Vagina (tissue), 2 donors: Measurements from ENCODE around the gene NUP93. TPM values are rescaled to one million over a fixed set of nuclear protein-coding genes. Genes with fewer than 3 reads are reported as not detected.

ENCODE experiments used
- DNase-seq, 2 donors: peaks; one replicate each; pipeline ENCODE4 v3.0.0-alpha.2; 2017; ENCODE audit errors: extremely low spot score in 2 of 2
- H3K27ac ChIP-seq: fragments of 200-600 bp; sonication (generic); one replicate; pipeline ENCODE4 v1.5.1; 2019
- H3K27me3 ChIP-seq: fragments of 200-600 bp; sonication (generic); one replicate; pipeline ENCODE4 v1.5.1; 2019
- H3K36me3 ChIP-seq, 2 donors: fragments of 200-600 bp; sonication (generic); one replicate each; pipeline ENCODE4 v1.5.1; 2017 to 2019
- H3K4me1 ChIP-seq: fragments of 200-600 bp; sonication (generic); one replicate; pipeline ENCODE4 v1.5.1; 2019
- H3K4me3 ChIP-seq, 2 donors: fragments of 200-600 bp; sonication (generic); 1 replicate in 1 of 2; 2 replicates in 1 of 2; pipeline ENCODE4 v1.5.1; 2016 to 2019
- H3K9me3 ChIP-seq: fragments of 200-600 bp; sonication (generic); one replicate; pipeline ENCODE4 v1.5.1; 2019
- CTCF ChIP-seq, 3 experiments: fragments of 450-650 bp in 2 of 3; fragments of 200-600 bp in 1 of 3; sonication (generic) in 1 of 3; IDR thresholded peaks; one replicate each; pipeline ENCODE4 v1.5.1; 2017 to 2019; ENCODE audit warnings: antibody characterized with exemption in 3 of 3, mild to moderate bottlenecking in 2 of 3, moderate library complexity in 2 of 3
- POLR2A ChIP-seq, 2 donors: fragments of 450-650 bp; IDR thresholded peaks; one replicate each; pipeline ENCODE4 v1.6.1; 2017; ENCODE audit warnings: antibody characterized with exemption in 2 of 2, mild to moderate bottlenecking in 2 of 2, moderate library complexity in 2 of 2
- POLR2AphosphoS5 ChIP-seq, 2 donors: sonication (generic); formaldehyde crosslinking; IDR thresholded peaks; one replicate each; pipeline ENCODE4 v1.9.0; 2017; ENCODE audit warnings: antibody characterized with exemption in 2 of 2, mild to moderate bottlenecking in 2 of 2, low read depth in 1 of 2; ENCODE audit not compliant: insufficient read depth in 1 of 2
- intact Hi-C: fragments of 100-400 bp; cut with DNase I; formaldehyde crosslinking; loops from one replicate; pipeline ENCODE4 v1.15.1; 2023
- total RNA-seq: library from RNA; depleted of rRNA; stranded (reverse); fragments of >200 nt; gene quantifications from one replicate; pipeline ENCODE4 v1.2.3, GENCODE V29; 2016

Gene NUP93
- total RNA-seq, 1 donor from 2014 or later: 43.7 TPM

GRCh38 chr16:56765949-56766348 is 36.0 kb downstream of the NUP93 start:
- Histone ChIP-seq H3K9me3 (no peaks in the 10 kb centered on the region), H3K36me3 (no peaks in the 10 kb centered on the region), H3K27ac (no peak overlapping the region), H3K27me3 (no peaks in the 10 kb centered on the region), H3K4me1 (peaks cover 15% of the 10 kb centered on the region), H3K4me3 (no peak overlapping the region)
- TF ChIP-seq POLR2AphosphoS5 (IDR thresholded peaks at IDR 0.05; ENCODE audit: insufficient read depth in 1 of 2, low read depth in 1 of 2) (no peak), POLR2A (IDR thresholded peaks at IDR 0.05) (no peak), CTCF (IDR thresholded peaks at IDR 0.05) (no peak)
- intact Hi-C loops: no loop called here
- no peak for DNase-seq

DNA sequence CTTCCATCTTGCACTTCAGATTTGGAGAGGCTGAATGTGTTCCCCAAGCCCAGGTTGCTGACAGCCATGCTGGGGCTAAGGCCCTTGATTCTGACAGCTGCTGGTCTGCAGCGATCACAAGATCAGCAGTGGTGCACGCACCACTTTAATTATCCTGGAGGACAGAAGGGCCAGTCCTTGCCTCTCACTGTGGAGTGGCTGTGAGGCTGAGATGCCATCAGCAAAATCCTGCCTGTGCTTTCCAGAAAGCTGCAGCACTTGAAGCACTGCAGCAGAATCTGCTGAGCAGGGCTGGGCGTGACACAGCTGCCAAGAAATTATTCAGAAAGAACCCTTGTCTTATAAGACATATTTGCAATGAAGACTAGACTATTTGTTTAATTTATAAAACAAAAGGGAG is 37.1 kb downstream of the NUP93 start:
- Histone ChIP-seq H3K36me3 (no peaks in the 10 kb centered on the region), H3K4me1 (peaks cover 26% of the 10 kb centered on the region), H3K27me3 (no peaks in the 10 kb centered on the region), H3K4me3 (no peak overlapping the region), H3K27ac (no peak overlapping the region), H3K9me3 (no peaks in the 10 kb centered on the region)
- no peak for DNase-seq
- TF ChIP-seq POLR2A (IDR thresholded peaks at IDR 0.05) (no peak), CTCF (IDR thresholded peaks at IDR 0.05) (no peak), POLR2AphosphoS5 (IDR thresholded peaks at IDR 0.05; ENCODE audit: insufficient read depth in 1 of 2, low read depth in 1 of 2) (no peak)
- intact Hi-C loops: no loop called here

DNA sequence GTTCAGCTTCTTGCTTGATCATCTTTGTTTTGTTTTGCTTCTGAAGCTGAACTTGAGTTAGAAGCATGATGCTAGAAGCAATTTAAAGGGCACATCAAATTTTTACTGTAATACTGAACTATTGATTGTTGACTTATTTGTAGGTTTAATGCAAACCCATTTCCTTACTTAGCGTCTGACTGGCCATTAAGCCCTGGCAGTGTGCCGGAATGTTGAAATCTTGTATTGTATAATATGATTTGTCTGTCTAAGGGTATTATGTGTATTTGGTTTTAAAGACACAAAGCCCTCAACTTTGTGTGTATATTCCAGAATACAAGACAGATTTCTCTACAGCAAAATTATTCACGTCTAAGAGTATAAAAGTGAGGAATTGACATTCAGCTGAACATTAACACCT is 39.7 kb downstream of the NUP93 start:
- TF ChIP-seq CTCF (IDR thresholded peaks at IDR 0.05) (no peak), POLR2AphosphoS5 (IDR thresholded peaks at IDR 0.05; ENCODE audit: insufficient read depth in 1 of 2, low read depth in 1 of 2) (no peak), POLR2A (IDR thresholded peaks at IDR 0.05) (no peak)
- H3K4me1 ChIP-seq: peaks cover 36% of the 10 kb centered on the region
- no peaks in the 10 kb centered on the region for H3K36me3 ChIP-seq
- no peaks in the 10 kb centered on the region for H3K9me3 ChIP-seq
- no peak overlapping the region for H3K4me3 ChIP-seq
- intact Hi-C loops: no loop called here
- H3K27ac ChIP-seq: no peak overlapping the region
- no peaks in the 10 kb centered on the region for H3K27me3 ChIP-seq
- no peak for DNase-seq

- no peaks in the 10 kb centered on the region for H3K27me3 ChIP-seq
- H3K27ac ChIP-seq: no peak overlapping the region
- H3K4me1 ChIP-seq: peaks cover 43% of the 10 kb centered on the region
- DNase-seq: no peak
- TF ChIP-seq CTCF (IDR thresholded peaks at IDR 0.05) (no peak), POLR2A (IDR thresholded peaks at IDR 0.05) (no peak), POLR2AphosphoS5 (IDR thresholded peaks at IDR 0.05; ENCODE audit: insufficient read depth in 1 of 2, low read depth in 1 of 2) (no peak)
- H3K4me3 ChIP-seq: no peak overlapping the region
- H3K9me3 ChIP-seq: no peaks in the 10 kb centered on the region
- H3K36me3 ChIP-seq: no peaks in the 10 kb centered on the region
- intact Hi-C loops: no loop called here
Observed at GRCh38 chr16:56771558-56772279, 41.8 kb downstream of the NUP93 start.

GRCh38 chr16:56773532-56773931 is 43.6 kb downstream of the NUP93 start:
- TF ChIP-seq CTCF (IDR thresholded peaks at IDR 0.05) (no peak), POLR2AphosphoS5 (IDR thresholded peaks at IDR 0.05; ENCODE audit: insufficient read depth in 1 of 2, low read depth in 1 of 2) (no peak), POLR2A (IDR thresholded peaks at IDR 0.05) (no peak)
- Histone ChIP-seq H3K4me3 (no peak overlapping the region), H3K9me3 (no peaks in the 10 kb centered on the region), H3K36me3 (no peaks in the 10 kb centered on the region), H3K4me1 (peaks cover 57% of the 10 kb centered on the region), H3K27me3 (no peaks in the 10 kb centered on the region), H3K27ac (no peak overlapping the region)
- intact Hi-C loops: no loop called here
- DNase-seq: no peak
